ENCODE measurements around the gene MUC13.

Gene MUC13

GRCh38 chr3:124896824-124897526 lies 37.6 kb downstream of the MUC13 start:
- Mint-ChIP-seq H3K4me3 (no peak overlapping the region), H3K9me3 (no peaks in the 10 kb centered on the region), H3K27me3 (ENCODE audit: low read depth) (peaks cover 16% of the 10 kb centered on the region), H3K27ac (no peak overlapping the region), H3K4me1 (ENCODE audit: low read depth) (no peaks in the 10 kb centered on the region), H3K36me3 (ENCODE audit: low read depth) (no peaks in the 10 kb centered on the region)

- Mint-ChIP-seq H3K36me3 (ENCODE audit: low read depth) (no peaks in the 10 kb centered on the region), H3K27ac (no peak overlapping the region), H3K9me3 (no peaks in the 10 kb centered on the region), H3K4me1 (ENCODE audit: low read depth) (no peaks in the 10 kb centered on the region), H3K27me3 (ENCODE audit: low read depth) (peaks cover 20% of the 10 kb centered on the region), H3K4me3 (no peak overlapping the region)
Measured at GRCh38 chr3:124895756-124896155, 38.8 kb downstream of the MUC13 start.

- no peak overlapping the region for H3K27ac Mint-ChIP-seq
- no peaks in the 10 kb centered on the region for H3K36me3 Mint-ChIP-seq (ENCODE audit: low read depth)
- H3K4me1 Mint-ChIP-seq (ENCODE audit: low read depth) = no peaks in the 10 kb centered on the region
- no peak overlapping the region for H3K4me3 Mint-ChIP-seq
- no peaks in the 10 kb centered on the region for H3K9me3 Mint-ChIP-seq
- peaks cover 33% of the 10 kb centered on the region for H3K27me3 Mint-ChIP-seq (ENCODE audit: low read depth)
Measured at GRCh38 chr3:124893526-124893925, 41.0 kb downstream of the MUC13 start.

GRCh38 chr3:124890573-124891190 lies 43.9 kb downstream of the MUC13 start:
- H3K27me3 Mint-ChIP-seq (ENCODE audit: low read depth) = peaks cover 39% of the 10 kb centered on the region
- H3K27ac Mint-ChIP-seq = no peak overlapping the region
- H3K9me3 Mint-ChIP-seq = no peaks in the 10 kb centered on the region
- peaks cover 3% of the 10 kb centered on the region for H3K4me1 Mint-ChIP-seq (ENCODE audit: low read depth)
- H3K4me3 Mint-ChIP-seq = no peak overlapping the region
- no peaks in the 10 kb centered on the region for H3K36me3 Mint-ChIP-seq (ENCODE audit: low read depth)

- H3K27me3 Mint-ChIP-seq (ENCODE audit: low read depth) = peaks cover 59% of the 10 kb centered on the region
Measured at GRCh38 chr3:124888482-124889441, 45.8 kb downstream of the MUC13 start.

GRCh38 chr3:124887932-124888298 lies 46.6 kb downstream of the MUC13 start:
- no peak overlapping the region for H3K27ac Mint-ChIP-seq
- peaks cover 61% of the 10 kb centered on the region for H3K27me3 Mint-ChIP-seq (ENCODE audit: low read depth)
- H3K36me3 Mint-ChIP-seq (ENCODE audit: low read depth) = no peaks in the 10 kb centered on the region
- no peaks in the 10 kb centered on the region for H3K9me3 Mint-ChIP-seq
- peaks cover 3% of the 10 kb centered on the region for H3K4me1 Mint-ChIP-seq (ENCODE audit: low read depth)
- peak overlapping the region; percentile 64 for H3K4me3 Mint-ChIP-seq

More at GRCh38 chr3:124888482-124889441, 45.8 kb downstream of the MUC13 start:
- H3K4me3 Mint-ChIP-seq = no peak overlapping the region
- peaks cover 3% of the 10 kb centered on the region for H3K4me1 Mint-ChIP-seq (ENCODE audit: low read depth)
- no peak overlapping the region for H3K27ac Mint-ChIP-seq
- no peaks in the 10 kb centered on the region for H3K36me3 Mint-ChIP-seq (ENCODE audit: low read depth)
- no peaks in the 10 kb centered on the region for H3K9me3 Mint-ChIP-seq

GRCh38 chr3:124887177-124887931 lies 47.2 kb downstream of the MUC13 start, which contains the start of gene ITGB5:
ITGB5 (minus strand) TSS chr3:124887365; CDS start chr3:124887000, 365 bp downstream.
- peaks cover 66% of the 10 kb centered on the region for H3K27me3 Mint-ChIP-seq (ENCODE audit: low read depth)
- H3K4me1 Mint-ChIP-seq (ENCODE audit: low read depth) = peaks cover 3% of the 10 kb centered on the region
- H3K4me3 Mint-ChIP-seq = peak within 1 kb of the TSS; percentile 64
- H3K27ac Mint-ChIP-seq = no peak within 1 kb of the TSS
- H3K36me3 Mint-ChIP-seq (ENCODE audit: low read depth) = no peaks in the 10 kb centered on the region
- H3K9me3 Mint-ChIP-seq = no peaks in the 10 kb centered on the region

GRCh38 chr3:124886168-124887056 lies 48.1 kb downstream of the MUC13 start:
- Mint-ChIP-seq H3K36me3 (ENCODE audit: low read depth) (no peaks in the 10 kb centered on the region), H3K4me1 (ENCODE audit: low read depth) (peaks cover 3% of the 10 kb centered on the region), H3K27me3 (ENCODE audit: low read depth) (peaks cover 68% of the 10 kb centered on the region), H3K4me3 (peak overlapping the region; percentile 45), H3K27ac (no peak overlapping the region), H3K9me3 (no peaks in the 10 kb centered on the region)

- peak overlapping the region; percentile 45 for H3K4me3 Mint-ChIP-seq
- peaks cover 64% of the 10 kb centered on the region for H3K27me3 Mint-ChIP-seq (ENCODE audit: low read depth)
- H3K4me1 Mint-ChIP-seq (ENCODE audit: low read depth) = peaks cover 3% of the 10 kb centered on the region
- H3K36me3 Mint-ChIP-seq (ENCODE audit: low read depth) = no peaks in the 10 kb centered on the region
- H3K9me3 Mint-ChIP-seq = no peaks in the 10 kb centered on the region
- H3K27ac Mint-ChIP-seq = no peak overlapping the region
Measured at GRCh38 chr3:124885466-124886167, 48.9 kb downstream of the MUC13 start.

- no peaks in the 10 kb centered on the region for H3K9me3 Mint-ChIP-seq
- no peak overlapping the region for H3K27ac Mint-ChIP-seq
- peaks cover 3% of the 10 kb centered on the region for H3K4me1 Mint-ChIP-seq (ENCODE audit: low read depth)
- H3K4me3 Mint-ChIP-seq = no peak overlapping the region
- H3K27me3 Mint-ChIP-seq (ENCODE audit: low read depth) = peaks cover 61% of the 10 kb centered on the region
- no peaks in the 10 kb centered on the region for H3K36me3 Mint-ChIP-seq (ENCODE audit: low read depth)
Measured at GRCh38 chr3:124884474-124885101, 50.0 kb downstream of the MUC13 start.

GRCh38 chr3:124883766-124884473 lies 50.6 kb downstream of the MUC13 start:
- H3K4me1 Mint-ChIP-seq (ENCODE audit: low read depth) = peaks cover 5% of the 10 kb centered on the region
- H3K4me3 Mint-ChIP-seq = no peak overlapping the region
- H3K9me3 Mint-ChIP-seq = no peaks in the 10 kb centered on the region
- H3K27ac Mint-ChIP-seq = no peak overlapping the region
- peaks cover 57% of the 10 kb centered on the region for H3K27me3 Mint-ChIP-seq (ENCODE audit: low read depth)
- no peaks in the 10 kb centered on the region for H3K36me3 Mint-ChIP-seq (ENCODE audit: low read depth)
